SK-N-SH (cell line): ENCODE data around the gene FCHSD2.

Source experiments
- EP300 ChIP-seq, 2 experiments: IDR thresholded peaks; 2 replicates each; pipeline versions ENCODE4 v1.4.0 to v1.6.1; 2012; ENCODE audit warnings: borderline replicate concordance in 1 of 2, low read depth in 1 of 2, low read length in 1 of 2
- FOXM1 ChIP-seq: IDR thresholded peaks from 2 replicates; pipeline ENCODE4 v1.4.0; 2012; ENCODE audit warnings: low read depth, mild to moderate bottlenecking
- JUND ChIP-seq: IDR thresholded peaks from 2 replicates; pipeline ENCODE4 v1.4.0; 2012
- NFIC ChIP-seq: IDR thresholded peaks from 2 replicates; pipeline ENCODE4 v1.4.0; 2012; ENCODE audit warnings: borderline replicate concordance
- NRF1 ChIP-seq: IDR thresholded peaks from 2 replicates; pipeline ENCODE4 v1.6.1; 2012; ENCODE audit warnings: low read depth, mild to moderate bottlenecking, low read length
- POLR2AphosphoS5 ChIP-seq: IDR thresholded peaks from 2 replicates; pipeline ENCODE4 v1.6.1; 2012; ENCODE audit warnings: low read depth, low read length
- RCOR1 ChIP-seq: fragments of 150-350 bp; IDR thresholded peaks from 2 replicates; pipeline ENCODE4 v1.6.1; 2017; ENCODE audit warnings: antibody characterized with exemption, low read length
- TCF12 ChIP-seq: IDR thresholded peaks from 2 replicates; pipeline ENCODE4 v1.4.0; 2012
- YY1 ChIP-seq: IDR thresholded peaks from 2 replicates; pipeline ENCODE4 v1.4.0; 2012; ENCODE audit warnings: low read depth, mild to moderate bottlenecking
- TF ChIP-seq, protein P1 (sequence below): IDR thresholded peaks from 2 replicates; pipeline ENCODE4 v1.4.0; 2012; ENCODE audit warnings: low read depth
- TF ChIP-seq, protein P2 (sequence below): fragments of 200-600 bp; sonication (generic); IDR thresholded peaks from 2 replicates; pipeline ENCODE4 v1.6.1; 2017; ENCODE audit warnings: antibody characterized with exemption, mild to moderate bottlenecking, moderate library complexity
- TF ChIP-seq, protein P3 (sequence below): IDR thresholded peaks from 2 replicates; pipeline ENCODE4; 2012
- TF ChIP-seq, protein P4 (sequence below): IDR thresholded peaks from 2 replicates; pipeline ENCODE4 v1.4.0; 2012; ENCODE audit warnings: low read depth, borderline replicate concordance
- TF ChIP-seq, protein P5 (sequence below): fragments of 150-350 bp; IDR thresholded peaks from 2 replicates; pipeline ENCODE4 v1.6.1; 2017; ENCODE audit warnings: antibody characterized with exemption, low read length, low read depth, borderline replicate concordance

DNA sequence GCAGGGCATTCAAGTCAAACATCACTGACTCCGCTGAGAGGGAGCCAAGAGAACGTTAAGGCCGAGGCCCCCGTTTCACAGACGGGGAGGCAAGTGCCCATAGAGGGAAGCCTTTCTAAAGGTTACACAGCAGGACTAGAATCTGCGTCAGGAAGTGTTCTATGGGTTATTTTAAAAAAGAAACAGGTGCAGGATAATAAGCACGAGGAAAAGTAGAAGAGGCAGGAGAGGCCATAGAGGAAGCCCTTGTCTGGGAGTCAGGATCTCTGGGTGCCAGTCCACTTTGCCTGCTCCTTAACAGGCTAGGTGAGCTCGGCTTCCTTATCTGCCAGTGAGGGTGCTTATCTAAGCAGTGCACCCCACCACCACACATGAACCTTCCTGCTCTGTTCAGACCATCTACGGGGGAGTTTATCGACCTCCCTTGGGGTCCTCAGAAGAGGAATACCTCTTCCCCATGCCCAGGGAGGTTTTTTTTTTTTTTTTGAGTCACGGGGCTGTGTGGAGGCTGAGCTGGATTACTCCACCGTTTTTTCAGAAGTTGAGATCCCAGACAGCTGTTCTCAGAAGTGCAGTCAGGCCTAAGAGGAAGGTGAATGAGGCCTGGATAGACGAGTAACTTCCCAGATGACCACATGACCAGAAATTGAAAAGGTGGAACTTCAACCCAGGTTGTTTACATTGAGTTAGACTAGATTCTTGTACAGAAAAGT is 1.2 kb upstream of the FCHSD2 start:
- no peak for TF ChIP-seq TCF12
- TF ChIP-seq, protein P1, sequence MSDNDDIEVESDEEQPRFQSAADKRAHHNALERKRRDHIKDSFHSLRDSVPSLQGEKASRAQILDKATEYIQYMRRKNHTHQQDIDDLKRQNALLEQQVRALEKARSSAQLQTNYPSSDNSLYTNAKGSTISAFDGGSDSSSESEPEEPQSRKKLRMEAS: no peak
- no peak for TF ChIP-seq JUND
- TF ChIP-seq YY1: no peak
- no peak for TF ChIP-seq FOXM1
- TF ChIP-seq, protein P2, sequence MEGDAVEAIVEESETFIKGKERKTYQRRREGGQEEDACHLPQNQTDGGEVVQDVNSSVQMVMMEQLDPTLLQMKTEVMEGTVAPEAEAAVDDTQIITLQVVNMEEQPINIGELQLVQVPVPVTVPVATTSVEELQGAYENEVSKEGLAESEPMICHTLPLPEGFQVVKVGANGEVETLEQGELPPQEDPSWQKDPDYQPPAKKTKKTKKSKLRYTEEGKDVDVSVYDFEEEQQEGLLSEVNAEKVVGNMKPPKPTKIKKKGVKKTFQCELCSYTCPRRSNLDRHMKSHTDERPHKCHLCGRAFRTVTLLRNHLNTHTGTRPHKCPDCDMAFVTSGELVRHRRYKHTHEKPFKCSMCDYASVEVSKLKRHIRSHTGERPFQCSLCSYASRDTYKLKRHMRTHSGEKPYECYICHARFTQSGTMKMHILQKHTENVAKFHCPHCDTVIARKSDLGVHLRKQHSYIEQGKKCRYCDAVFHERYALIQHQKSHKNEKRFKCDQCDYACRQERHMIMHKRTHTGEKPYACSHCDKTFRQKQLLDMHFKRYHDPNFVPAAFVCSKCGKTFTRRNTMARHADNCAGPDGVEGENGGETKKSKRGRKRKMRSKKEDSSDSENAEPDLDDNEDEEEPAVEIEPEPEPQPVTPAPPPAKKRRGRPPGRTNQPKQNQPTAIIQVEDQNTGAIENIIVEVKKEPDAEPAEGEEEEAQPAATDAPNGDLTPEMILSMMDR: no peak
- TF ChIP-seq POLR2AphosphoS5: no peak
- TF ChIP-seq, protein P3, sequence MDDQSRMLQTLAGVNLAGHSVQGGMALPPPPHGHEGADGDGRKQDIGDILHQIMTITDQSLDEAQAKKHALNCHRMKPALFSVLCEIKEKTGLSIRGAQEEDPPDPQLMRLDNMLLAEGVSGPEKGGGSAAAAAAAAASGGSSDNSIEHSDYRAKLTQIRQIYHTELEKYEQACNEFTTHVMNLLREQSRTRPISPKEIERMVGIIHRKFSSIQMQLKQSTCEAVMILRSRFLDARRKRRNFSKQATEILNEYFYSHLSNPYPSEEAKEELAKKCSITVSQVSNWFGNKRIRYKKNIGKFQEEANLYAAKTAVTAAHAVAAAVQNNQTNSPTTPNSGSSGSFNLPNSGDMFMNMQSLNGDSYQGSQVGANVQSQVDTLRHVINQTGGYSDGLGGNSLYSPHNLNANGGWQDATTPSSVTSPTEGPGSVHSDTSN: no peak
- TF ChIP-seq NFIC: no peak
- no peak for TF ChIP-seq NRF1
- no peak for TF ChIP-seq RCOR1
- TF ChIP-seq, protein P4, sequence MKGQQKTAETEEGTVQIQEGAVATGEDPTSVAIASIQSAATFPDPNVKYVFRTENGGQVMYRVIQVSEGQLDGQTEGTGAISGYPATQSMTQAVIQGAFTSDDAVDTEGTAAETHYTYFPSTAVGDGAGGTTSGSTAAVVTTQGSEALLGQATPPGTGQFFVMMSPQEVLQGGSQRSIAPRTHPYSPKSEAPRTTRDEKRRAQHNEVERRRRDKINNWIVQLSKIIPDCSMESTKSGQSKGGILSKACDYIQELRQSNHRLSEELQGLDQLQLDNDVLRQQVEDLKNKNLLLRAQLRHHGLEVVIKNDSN: no peak
- no peak for TF ChIP-seq EP300 (IDR thresholded peaks at IDR 0.05; ENCODE audit: borderline replicate concordance in 1 of 2, low read depth in 1 of 2, low read length in 1 of 2)
- TF ChIP-seq, protein P5, sequence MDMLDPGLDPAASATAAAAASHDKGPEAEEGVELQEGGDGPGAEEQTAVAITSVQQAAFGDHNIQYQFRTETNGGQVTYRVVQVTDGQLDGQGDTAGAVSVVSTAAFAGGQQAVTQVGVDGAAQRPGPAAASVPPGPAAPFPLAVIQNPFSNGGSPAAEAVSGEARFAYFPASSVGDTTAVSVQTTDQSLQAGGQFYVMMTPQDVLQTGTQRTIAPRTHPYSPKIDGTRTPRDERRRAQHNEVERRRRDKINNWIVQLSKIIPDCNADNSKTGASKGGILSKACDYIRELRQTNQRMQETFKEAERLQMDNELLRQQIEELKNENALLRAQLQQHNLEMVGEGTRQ: no peak
